ENCODE results near the gene FBXO5. TPM values are rescaled to one million over a fixed set of nuclear protein-coding genes. Genes with fewer than 3 reads are reported as not detected.
"Not testable (repeated sequence)": the region's sequence is repeated elsewhere in the genome, so short reads cannot be mapped to it uniquely, and the experiment has no call there.

FBXO5 gene, protein sequence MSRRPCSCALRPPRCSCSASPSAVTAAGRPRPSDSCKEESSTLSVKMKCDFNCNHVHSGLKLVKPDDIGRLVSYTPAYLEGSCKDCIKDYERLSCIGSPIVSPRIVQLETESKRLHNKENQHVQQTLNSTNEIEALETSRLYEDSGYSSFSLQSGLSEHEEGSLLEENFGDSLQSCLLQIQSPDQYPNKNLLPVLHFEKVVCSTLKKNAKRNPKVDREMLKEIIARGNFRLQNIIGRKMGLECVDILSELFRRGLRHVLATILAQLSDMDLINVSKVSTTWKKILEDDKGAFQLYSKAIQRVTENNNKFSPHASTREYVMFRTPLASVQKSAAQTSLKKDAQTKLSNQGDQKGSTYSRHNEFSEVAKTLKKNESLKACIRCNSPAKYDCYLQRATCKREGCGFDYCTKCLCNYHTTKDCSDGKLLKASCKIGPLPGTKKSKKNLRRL
- 8.5 TPM in 2 replicates for total RNA-seq (2014; rRNA removed; shearing (Covaris generic))

DNA sequence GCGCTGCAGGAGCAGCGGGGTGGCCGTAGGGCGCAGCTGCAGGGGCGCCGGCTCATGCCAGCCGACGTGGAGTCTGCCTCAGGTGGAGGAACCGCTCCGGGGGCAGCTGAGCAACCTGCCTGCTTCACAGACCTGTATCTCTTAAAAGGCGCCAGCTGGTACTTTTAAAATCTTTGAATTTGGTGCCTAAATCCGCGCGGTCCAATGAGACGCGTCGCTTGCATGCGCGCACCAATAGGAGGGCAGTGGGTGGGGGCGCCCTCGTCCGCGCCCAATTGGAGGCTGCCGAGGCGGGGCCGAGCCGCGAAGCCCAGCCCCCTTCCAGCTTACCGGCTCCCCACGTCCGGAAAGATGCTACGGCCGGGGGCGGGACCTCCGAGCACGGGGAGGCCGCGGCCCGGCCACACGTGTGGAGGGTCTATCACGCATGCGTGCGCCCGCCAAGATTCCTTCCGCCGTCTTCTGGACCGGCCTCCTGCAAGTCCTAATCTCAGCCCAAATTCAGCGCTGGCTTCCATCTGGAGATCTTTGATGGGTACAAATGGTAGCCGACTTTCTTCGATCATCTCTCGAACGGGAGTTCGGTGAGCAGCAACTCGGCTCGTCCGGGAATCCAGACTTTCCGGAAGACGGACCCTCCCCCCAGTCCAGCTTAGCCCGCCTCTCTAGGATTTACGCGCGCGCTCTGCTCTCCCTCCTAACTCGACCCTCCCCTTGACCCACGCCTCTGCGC lies at the start of gene FBXO5:
Gene FBXO5 (minus strand): TSS at position 138 of the 733 bp plus-strand sequence. CDS start 82 bp downstream, at position 56.
- peak; percentile 96 for DNase-seq (ENCODE audit: low spot score)

DNA sequence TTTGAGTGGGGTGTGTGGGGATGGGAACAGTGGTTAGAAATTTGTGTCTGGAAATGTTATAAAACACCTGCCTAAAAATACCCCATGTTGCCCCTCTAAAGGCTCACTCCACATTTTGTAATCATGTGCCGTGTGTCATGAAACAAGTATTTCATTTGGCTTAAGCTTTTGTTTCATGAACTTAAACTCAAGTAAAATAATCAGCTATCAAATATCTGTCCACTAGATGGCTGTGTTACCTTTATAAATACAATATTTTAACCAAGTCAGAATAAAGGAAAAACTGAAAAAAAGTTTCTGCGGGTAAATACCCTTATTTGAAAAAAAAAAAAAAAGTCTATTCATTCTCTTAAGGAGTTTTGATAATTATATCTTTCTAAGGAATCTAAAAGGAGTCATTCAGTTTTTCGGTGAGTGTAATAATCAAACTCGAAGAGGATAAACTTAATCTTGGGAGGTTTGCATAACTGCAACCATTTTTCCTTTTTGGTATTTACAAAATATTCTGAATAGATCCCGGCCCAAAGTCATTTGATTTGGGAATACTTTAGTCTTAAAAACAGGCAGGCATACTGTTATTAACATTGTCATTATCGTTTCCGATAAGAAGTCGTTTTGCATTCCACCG lies 49.5 kb upstream of the FBXO5 start:
- DNase-seq (ENCODE audit: low spot score): peak; percentile 58

DNA sequence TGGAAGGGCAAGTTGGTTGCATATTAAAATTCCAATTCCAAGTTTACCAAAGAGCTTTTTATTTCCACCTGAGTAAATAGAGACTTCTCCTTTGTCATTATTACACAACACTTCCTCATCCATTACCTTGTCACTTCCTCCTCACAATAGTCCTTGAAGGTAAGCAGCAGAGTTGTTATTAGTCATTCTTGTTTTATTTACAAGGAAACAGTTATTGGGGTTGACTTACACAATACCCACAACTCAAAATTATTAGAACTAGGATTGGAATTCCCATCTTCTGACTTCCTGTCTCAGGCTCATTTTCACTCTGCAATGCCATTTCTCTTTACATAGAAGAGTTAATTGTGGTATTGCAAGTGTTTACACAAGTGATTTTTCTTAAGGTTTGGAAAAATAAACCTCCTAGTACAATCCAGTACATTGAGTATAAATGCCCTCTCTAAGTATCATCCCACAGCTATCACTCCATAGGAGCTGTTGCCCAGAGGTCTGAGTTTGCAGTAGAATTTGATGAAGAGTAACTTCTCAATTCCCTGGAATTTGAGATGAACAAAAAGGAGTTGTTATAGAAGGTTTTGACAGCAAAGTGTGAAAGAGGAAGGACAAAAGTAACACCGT lies 48.6 kb upstream of the FBXO5 start:
- DNase-seq (ENCODE audit: low spot score): peak; percentile 67

DNA sequence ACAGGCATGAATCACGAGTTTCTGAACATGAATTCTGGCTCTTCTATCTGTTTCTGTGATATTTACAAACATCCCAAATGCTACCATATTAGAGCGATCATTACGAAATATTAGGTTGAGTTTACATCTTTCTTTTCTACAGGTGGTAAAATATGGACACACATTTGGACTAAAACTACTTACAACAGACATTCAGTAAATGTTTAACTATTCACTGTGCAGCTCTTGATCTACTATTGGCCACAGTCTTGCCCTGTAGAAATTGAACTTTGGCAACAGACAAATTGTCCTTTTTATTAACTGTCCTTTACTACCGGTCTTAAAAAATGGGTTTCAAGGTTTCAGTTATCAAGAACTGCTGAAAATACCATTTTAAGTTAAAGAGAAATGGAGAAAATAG lies 46.1 kb upstream of the FBXO5 start:
- DNase-seq (ENCODE audit: low spot score): no peak

DNA sequence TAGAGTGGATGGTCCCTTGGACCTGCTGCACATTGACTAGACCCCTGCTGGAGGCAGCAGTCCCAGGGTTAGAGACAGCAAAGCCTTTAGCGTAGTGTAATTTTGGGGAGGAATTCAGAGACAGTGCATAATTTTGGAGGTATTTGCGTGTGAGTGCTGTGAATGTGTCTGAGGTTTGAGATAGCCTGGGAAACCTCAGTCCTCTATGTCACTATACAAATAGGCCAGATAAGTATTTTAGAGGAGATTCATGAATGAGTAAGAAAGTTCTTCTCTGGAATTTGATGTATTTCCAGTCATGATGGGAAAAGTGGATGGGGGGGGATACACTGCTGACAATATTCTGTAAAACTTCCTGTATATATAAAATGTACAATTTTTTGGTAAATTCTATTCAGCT lies 45.4 kb upstream of the FBXO5 start:
- DNase-seq (ENCODE audit: low spot score): no peak

DNA sequence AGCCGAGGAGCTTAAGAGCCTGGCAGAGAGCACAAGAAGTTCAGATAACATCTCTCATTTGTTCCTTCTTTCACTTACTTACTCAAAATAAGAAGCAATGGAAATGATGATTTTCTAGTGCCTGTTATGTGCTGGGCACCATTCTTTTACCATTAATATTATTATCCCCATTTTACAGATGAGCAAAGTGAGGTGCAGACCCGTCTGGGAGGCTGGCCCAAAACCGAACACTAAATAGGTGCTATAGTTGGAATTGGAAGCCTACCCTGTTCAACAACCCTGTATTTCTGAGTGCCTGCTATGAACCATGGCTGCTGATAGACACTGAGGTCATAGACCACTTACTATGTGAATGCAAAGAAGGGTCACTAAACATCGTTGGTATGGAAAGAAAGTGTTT lies 44.6 kb upstream of the FBXO5 start:
- DNase-seq (ENCODE audit: low spot score): no peak

DNA sequence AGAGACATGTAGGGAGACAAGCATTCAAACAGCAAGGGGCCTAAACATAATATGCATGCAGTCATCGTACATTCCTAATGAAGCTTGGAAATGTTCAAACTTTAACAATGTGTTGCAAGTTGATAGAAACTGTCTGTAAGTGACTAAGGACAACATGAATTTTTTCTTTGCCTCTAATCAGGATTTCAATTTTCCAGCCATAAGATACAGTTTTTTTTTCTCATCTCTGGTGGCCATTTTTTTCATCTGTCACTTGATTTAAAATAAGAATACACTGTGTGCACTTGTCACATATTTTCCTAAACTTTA lies 41.8 kb upstream of the FBXO5 start:
- DNase-seq (ENCODE audit: low spot score): no peak

DNA sequence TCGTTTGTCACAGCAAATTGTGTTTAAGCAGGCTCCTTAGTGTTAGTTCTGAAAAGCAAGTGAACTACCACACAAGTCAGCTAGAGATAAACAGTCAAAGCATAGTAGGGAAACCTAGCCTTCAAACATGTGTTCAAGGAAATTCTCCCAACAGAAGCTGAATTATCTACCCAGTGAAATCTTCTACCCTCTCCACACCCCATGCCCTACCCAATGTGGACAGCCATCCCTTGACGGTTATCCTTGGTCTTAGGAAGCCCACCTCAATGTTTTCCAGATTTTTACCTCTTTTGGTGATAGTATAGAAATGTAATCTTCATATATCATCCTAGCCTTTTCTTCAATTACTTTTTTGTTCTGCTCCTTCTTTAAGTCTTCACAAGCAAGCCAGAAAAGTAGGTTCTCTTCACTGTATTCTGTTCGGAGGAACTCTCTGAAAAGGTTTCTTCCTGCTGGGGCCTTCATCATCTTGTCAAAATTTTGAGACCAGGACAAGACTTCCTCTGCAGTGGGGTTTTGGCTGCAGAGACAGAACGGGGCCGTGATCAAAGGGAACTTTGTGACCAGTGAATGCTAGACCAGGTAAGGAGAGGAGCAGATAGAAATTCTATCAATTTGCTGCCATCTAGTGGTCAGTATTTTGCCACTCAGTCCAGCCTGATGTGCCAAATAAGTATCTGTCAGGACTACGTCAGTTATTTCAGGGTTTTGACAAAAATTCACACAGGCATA lies 41.3 kb upstream of the FBXO5 start:
- peak; percentile 83 for DNase-seq (ENCODE audit: low spot score)

DNA sequence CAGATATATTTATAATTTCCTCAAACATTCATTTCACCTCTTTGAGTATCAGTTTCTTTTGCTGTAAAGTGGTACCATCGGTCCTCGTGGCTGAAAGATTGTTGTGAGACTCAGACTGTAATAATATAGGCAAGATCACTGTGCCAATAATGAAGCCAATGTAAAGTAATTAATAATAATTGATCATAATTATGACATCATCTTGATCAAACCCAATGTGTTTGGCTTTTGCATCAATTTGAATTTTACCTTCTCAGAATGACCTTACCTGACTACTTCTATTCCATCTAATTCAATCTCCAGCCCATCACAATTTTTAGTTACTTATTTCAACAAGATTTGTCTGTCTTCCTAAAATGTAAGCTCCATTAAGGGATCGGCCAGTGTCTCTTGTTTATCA lies 35.5 kb upstream of the FBXO5 start:
- no peak for DNase-seq (ENCODE audit: low spot score)

DNA sequence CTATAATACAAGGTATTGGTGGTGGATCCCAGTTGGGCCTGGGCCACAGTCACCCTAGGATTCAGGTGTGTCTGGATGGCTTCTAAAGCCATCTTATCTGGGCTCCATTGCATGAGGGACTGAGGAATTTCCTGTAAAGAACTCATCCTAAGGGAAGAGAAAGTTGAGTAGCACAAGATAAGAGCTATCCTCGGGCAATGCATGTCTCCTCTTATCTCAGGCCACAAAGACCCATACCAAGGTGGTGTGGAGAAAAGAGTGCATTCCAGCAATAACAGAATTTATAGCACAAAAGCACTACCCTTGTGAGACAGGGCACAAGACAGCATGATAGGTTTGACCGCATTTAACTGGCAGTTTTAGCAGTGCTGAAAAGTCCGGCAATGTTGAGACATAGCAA lies 34.0 kb upstream of the FBXO5 start:
- DNase-seq (ENCODE audit: low spot score): no peak

DNA sequence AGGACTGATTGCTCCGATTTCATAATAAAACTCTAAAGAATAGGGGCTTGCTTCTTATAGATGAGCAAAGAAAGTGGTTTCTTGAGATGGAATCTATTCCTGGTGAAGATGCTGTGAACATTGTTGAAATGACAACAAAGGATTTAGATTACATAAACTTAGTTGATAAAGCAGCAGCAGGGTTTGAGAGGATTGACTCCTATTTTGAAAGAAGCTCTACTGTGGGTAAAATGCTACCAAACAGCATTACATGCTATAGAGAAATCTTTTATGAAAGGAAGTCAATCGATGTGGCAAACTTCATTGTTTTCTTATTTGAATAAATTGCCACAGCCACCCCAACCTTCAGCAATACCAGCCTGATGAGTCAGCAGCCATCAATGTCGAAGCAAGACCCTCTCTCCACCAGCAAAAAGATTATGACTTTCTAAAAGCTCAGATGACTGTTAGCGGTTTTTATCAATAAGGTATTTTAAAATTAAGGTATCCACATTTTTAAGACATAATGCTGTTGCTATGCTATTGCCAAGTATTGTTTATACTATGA lies 32.3 kb upstream of the FBXO5 start:
- no peak for DNase-seq (ENCODE audit: low spot score)

DNA sequence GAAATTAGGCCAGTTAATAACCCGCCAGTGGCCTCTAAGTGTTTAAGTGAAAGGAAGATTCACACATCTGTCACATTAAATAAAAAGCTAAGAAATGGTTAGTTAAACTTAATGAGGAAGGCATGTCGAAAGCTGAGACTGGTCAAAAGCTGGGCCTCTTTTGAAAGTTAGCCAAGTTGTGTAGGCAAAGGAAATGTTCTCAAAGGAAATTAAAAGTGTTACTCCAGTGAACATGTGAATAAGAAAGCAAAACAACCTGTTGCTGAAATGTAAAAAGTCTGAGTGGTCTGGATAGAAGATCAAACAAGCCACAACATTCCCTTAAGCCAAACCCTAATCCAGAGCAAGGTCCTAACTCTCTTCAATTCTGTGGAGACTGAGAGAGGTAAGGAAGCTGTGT lies 30.6 kb upstream of the FBXO5 start:
- no peak for DNase-seq (ENCODE audit: low spot score)

DNA sequence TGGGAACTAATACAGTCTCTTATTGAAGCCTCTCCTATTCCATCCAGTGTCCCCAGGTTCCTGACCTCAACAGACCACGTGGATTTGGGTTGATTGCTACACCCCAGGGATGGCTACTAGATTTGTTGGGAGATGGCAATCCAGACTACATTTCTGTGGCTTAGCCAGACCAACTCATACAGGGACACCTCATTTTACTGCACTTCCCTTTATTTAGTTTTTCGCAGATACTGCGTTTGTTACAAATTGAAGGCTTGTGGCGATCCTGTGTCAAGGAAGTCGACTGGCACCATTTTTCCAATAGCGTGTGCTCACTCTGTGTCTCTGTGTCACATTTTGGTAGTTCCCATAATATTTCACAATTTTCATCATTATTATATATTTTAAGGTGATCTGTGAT lies 30.0 kb upstream of the FBXO5 start:
- no peak for DNase-seq (ENCODE audit: low spot score)

DNA sequence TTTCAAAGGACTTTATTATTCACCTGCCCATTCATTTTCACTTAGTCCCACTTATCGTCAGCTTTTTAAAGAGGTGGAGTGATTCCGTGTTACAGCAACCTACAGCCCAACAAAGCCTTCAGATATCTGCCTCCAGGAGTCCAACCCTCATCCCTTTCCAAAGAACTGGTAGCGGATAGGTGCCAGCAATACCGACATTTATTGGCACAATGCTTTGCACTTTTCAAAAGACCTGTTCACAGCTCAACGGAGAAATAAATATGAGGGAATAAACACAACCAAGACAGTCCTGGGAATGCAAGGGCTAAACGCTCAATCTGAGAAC lies 20.5 kb upstream of the FBXO5 start:
- peak; percentile 61 for DNase-seq (ENCODE audit: low spot score)

DNA sequence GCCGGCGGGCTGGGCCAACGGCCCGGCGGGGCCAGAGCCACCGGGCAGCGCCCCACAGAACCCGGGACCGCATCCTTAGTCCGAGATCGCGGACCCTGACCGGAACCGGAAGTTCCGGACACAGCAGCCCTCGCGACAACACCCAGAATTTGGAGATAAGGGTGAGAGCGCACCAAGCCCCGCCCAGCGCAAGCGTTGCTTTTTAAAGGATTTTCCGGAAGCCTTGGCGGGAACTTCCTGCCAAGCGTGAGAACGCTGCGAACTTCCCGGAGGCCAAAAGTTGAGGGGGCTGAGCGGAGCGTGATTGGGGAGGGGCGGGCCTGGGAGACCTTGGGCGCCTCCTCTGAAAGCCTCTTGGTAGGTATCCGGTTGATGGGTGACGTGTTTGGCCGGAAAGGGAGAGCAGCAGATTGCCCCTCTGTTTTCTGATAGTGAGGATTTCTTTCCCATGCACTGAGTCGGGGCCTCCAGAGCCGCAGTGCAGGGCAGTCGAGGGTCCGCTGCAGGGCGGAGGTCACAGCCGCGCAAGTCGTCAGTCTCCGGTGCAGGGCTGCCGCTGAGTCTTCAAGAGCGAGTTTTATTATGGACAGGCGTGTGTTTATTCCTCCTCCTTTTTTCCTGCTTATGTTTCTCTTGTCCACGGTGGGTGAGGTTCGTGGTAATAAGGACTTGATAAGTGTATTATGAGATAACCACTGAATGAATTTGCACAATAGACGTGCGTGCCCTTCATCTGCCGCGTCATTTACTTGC lies 19.9 kb upstream of the FBXO5 start, which contains the start of gene MTRF1L:
Gene MTRF1L (minus strand): TSS at position 97 of the 753 bp plus-strand sequence. CDS start 24 bp downstream, at position 73.
- peak; percentile 95 for DNase-seq (ENCODE audit: low spot score)

DNA sequence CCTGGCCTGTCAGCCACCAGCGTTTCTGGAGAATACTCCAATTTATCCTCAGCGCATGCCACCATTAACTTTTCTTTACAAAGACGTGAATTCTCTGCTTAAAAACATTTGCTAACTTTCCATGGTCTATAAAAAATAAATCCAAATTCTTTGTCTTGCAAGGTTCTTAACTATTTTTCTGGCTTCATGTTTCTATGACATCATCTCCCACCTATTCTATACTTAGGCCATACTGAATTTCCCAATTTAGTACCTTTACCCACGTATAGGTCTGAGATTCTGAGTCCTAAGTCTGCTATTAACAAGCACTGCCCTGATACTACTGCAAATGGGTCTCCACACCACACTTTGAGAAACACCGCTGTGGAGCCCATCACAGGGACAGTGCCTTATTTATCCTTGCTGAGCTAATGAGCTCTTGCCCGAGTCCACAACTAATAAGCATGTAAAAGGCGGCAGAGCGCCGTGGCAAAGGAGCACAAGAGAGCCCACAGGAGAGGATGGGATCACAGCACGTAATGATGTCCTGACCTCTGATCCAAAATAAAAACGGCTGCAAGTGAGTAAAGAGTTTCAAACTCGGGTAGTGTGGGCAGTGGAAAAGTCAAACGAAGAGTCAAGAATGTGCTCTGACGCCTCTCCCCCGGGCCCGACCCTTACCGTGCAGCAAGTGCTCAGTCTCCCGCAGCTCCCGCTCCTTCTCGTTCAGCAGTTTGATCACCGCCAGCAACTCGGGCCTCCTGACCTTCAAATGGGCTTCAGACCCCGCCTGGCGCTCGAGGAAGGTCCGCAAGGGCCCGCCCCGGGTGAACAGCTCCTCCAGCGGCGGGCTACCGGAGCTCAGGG lies 19.1 kb upstream of the FBXO5 start:
- DNase-seq (ENCODE audit: low spot score): peak; percentile 49

DNA sequence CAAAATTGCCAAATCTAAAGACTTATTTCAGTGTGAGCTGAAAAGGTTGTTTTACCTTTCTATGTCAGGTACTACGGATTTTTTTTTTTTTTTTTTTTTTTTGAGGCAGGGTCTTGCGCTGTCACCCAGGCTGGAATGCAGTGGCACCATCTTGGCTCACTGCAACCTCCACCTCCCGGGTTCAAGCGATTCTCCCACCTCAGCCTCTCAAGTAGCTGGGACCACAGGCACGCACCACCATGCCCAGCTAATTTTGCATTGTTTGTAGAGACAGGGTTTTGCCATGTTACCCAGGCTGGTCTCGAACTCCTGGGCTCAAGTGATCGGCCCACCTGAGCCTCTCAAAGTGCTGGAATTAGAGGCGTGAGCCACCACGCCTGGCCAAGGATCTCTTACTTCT lies 17.9 kb upstream of the FBXO5 start:
- not testable (repeated sequence) for DNase-seq (ENCODE audit: low spot score)

DNA sequence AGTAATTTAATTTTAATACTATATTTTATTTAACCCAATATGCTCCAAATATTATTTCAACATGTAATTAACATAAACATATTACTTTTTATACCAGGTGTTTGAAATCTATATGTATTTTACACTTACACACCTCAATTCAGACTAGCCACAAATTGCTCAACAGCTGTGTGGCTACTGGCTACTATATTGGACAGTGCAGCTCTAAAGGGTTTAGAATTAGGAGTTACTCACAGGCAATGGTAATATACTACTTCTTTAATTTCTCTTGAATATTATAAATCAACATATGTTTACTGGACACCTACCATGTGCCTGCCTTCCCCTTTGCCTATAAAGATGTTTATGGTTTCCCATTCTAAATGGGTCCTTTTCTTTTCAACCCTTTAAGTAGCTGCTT lies 17.4 kb upstream of the FBXO5 start:
- no peak for DNase-seq (ENCODE audit: low spot score)

DNA sequence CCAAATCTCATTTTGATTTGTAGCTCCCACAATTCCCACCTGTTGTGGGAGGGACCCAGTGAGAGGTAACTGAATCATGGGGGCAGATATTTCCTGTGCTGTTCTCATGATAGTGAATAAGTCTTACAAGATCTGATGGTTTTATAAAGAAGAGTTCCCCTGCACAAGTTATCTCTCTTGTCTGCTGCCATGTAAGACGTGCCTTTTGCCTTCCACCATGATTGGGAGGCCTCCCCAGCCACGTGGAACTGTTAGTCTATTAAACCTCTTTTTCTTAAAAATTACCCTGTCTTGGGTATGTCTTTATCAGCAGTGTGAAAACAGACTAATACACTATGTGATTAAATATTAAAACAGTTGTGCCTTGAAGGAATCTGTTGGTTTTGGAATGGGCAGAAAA lies 16.7 kb upstream of the FBXO5 start:
- not testable (repeated sequence) for DNase-seq (ENCODE audit: low spot score)

All from HT-29 (cell line).